GM18519 (cell line): Measurements from ENCODE around the gene PRKG1.

Experiments used
- ATAC-seq: cut with Tn5 transposase; IDR thresholded peaks from one replicate; pipeline ENCODE4 v1.9.1; 2021; ENCODE audit warnings: mild to moderate bottlenecking, moderate library complexity; ENCODE audit not compliant: unreplicated experiment, low FRiP score

The PRKG1 gene

GRCh38 chr10:51620131-51620530 is 545.8 kb downstream of the PRKG1 start:
- peak; percentile 53 for ATAC-seq

GRCh38 chr10:51624013-51624412 is 549.7 kb downstream of the PRKG1 start:
- no peak for ATAC-seq

GRCh38 chr10:51629934-51630639 is 555.8 kb downstream of the PRKG1 start:
- no peak for ATAC-seq

- no peak for ATAC-seq
Measured at GRCh38 chr10:51630640-51631005, 556.3 kb downstream of the PRKG1 start.

- no peak for ATAC-seq
Measured at GRCh38 chr10:51635436-51635835, 561.1 kb downstream of the PRKG1 start.

GRCh38 chr10:51638211-51638610 is 563.9 kb downstream of the PRKG1 start:
- no peak for ATAC-seq

GRCh38 chr10:51638737-51639136 is 564.5 kb downstream of the PRKG1 start:
- no peak for ATAC-seq

- ATAC-seq: no peak
Measured at GRCh38 chr10:51640120-51640819, 566.0 kb downstream of the PRKG1 start.

- ATAC-seq: no peak
Measured at GRCh38 chr10:51642581-51642980, 568.3 kb downstream of the PRKG1 start.

- no peak for ATAC-seq
Measured at GRCh38 chr10:51643734-51644133, 569.4 kb downstream of the PRKG1 start.

- no peak for ATAC-seq
Measured at GRCh38 chr10:51649064-51649463, 574.8 kb downstream of the PRKG1 start.

- no peak for ATAC-seq
Measured at GRCh38 chr10:51651063-51651462, 576.8 kb downstream of the PRKG1 start.

- no peak for ATAC-seq
Measured at GRCh38 chr10:51653025-51653424, 578.7 kb downstream of the PRKG1 start.

- no peak for ATAC-seq
Measured at GRCh38 chr10:51654918-51655317, 580.6 kb downstream of the PRKG1 start.

GRCh38 chr10:51656503-51656902 is 582.2 kb downstream of the PRKG1 start:
- no peak for ATAC-seq

- no peak for ATAC-seq
Measured at GRCh38 chr10:51658000-51658399, 583.7 kb downstream of the PRKG1 start.

GRCh38 chr10:51659344-51659743 is 585.1 kb downstream of the PRKG1 start:
- no peak for ATAC-seq

GRCh38 chr10:51663086-51663485 is 588.8 kb downstream of the PRKG1 start:
- no peak for ATAC-seq

GRCh38 chr10:51666456-51666855 is 592.2 kb downstream of the PRKG1 start:
- no peak for ATAC-seq

GRCh38 chr10:51667678-51668335 is 593.5 kb downstream of the PRKG1 start:
- no peak for ATAC-seq

- no peak for ATAC-seq
Measured at GRCh38 chr10:51668336-51668689, 594.0 kb downstream of the PRKG1 start.

- ATAC-seq: no peak
Measured at GRCh38 chr10:51669041-51669440, 594.8 kb downstream of the PRKG1 start.
